ENCODE data around the gene KLHL3.

DNA sequence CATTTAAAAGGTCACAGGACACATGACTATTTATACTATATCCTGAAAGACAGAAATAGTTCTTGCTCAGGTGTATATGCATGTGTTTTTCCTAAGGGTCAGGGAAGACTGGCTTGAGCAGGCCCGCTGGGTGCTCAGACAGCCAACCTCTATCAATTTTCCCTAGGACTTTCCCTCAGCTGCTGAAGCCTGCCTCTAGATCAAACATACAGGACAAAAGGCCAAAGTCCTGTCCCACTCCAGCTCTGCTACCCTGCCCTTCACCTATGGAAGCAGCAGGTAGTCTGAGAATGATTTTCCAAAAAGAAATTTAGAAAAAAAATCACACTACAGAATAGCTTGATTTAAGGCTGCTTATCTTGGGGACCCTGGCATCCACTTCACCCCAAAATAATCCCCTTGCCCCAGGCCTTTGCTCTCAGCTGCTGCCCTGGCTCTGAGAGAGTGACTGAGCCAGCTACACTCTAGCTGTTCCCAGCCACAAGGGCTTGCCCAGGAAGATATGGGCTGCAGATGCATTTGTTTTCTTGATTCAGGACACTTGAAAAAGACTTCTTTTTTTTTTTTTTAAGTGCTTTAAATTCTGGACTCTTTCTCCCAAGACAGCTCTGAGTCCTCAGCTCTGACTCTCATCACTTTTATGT, 42.5 kb downstream of the KLHL3 start:
- TF ChIP-seq, protein P1, sequence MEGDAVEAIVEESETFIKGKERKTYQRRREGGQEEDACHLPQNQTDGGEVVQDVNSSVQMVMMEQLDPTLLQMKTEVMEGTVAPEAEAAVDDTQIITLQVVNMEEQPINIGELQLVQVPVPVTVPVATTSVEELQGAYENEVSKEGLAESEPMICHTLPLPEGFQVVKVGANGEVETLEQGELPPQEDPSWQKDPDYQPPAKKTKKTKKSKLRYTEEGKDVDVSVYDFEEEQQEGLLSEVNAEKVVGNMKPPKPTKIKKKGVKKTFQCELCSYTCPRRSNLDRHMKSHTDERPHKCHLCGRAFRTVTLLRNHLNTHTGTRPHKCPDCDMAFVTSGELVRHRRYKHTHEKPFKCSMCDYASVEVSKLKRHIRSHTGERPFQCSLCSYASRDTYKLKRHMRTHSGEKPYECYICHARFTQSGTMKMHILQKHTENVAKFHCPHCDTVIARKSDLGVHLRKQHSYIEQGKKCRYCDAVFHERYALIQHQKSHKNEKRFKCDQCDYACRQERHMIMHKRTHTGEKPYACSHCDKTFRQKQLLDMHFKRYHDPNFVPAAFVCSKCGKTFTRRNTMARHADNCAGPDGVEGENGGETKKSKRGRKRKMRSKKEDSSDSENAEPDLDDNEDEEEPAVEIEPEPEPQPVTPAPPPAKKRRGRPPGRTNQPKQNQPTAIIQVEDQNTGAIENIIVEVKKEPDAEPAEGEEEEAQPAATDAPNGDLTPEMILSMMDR (IDR thresholded peaks at IDR 0.05): no peak
- TF ChIP-seq ZFX (IDR thresholded peaks at IDR 0.05; ENCODE audit: borderline replicate concordance): no peak

Measured in 22Rv1 (cell line).